Raji (cell line): ENCODE results near the gene GID4.

Experiments
- POLR2A ChIP-seq: IDR thresholded peaks from 2 replicates; pipeline ENCODE4 v1.6.1; 2011; ENCODE audit warnings: low read depth, low read length, control low read depth; ENCODE audit not compliant: insufficient read depth

The GID4 gene

DNA sequence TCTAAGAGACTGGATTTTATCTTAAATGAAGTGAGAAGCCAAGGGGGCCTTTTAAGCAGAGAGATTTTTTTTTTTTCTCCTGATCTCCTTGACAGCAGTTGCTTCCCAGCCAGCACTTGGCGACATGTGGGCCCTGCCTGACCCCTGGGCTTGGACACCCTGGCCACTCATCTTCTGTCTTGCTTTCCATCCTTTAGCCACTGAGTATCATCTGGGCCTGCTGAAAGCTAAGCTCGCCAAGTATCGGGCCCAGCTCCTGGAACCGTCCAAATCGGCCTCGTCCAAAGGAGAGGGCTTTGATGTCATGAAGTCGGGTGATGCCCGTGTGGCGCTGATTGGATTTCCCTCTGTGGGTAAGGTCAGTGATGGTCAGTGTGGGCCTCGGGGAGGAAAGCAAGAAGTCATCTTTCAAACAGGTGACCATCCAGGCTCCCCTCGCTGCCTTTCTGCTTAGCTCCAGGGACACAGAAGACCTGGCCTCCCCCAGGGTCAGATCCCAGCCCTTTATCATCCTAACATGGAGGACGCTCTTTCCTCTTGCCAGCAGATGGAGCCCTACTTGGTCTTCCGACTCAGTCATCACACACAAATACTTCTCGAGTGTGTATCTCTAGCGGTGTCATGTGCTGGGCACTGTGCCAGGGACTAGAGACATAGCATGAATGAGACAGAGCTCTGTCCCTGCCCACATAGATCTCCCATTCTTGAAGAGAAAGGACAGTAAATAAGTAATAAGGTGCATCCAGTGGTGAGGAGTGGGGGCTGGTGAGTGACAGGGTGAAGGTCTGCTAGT is 54.6 kb downstream of the GID4 start:
- TF ChIP-seq POLR2A: no peak

GRCh38 chr17:18094409-18094807 is 55.2 kb downstream of the GID4 start:
- no peak for TF ChIP-seq POLR2A

- no peak for TF ChIP-seq POLR2A
Observed at GRCh38 chr17:18099516-18099915, 60.3 kb downstream of the GID4 start.

- TF ChIP-seq POLR2A: no peak
Observed at GRCh38 chr17:18100616-18101015, 61.4 kb downstream of the GID4 start.

- no peak for TF ChIP-seq POLR2A
Observed at GRCh38 chr17:18101828-18102227, 62.6 kb downstream of the GID4 start.

DNA sequence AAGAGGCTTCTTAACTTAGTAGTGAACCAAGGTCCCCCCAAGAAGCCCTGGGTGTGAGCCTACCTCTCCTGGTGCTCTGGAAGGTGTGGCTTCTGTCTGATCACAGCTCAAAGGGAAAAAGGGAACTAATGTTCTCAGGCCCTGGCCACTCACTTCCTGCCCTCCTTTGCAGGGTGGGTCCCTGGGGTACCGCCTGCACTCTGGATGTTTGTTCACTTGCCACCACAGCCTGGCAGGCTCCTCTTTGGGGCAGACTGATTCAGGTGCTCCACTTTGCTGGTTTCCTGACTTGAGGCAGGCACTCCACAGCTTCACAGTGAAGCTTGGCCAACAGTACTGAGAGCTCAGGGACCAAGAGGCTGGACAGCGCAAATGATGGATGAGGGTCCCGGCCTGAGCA is 63.4 kb downstream of the GID4 start:
- TF ChIP-seq POLR2A: no peak

GRCh38 chr17:18105027-18105426 is 65.8 kb downstream of the GID4 start:
- TF ChIP-seq POLR2A: no peak

DNA sequence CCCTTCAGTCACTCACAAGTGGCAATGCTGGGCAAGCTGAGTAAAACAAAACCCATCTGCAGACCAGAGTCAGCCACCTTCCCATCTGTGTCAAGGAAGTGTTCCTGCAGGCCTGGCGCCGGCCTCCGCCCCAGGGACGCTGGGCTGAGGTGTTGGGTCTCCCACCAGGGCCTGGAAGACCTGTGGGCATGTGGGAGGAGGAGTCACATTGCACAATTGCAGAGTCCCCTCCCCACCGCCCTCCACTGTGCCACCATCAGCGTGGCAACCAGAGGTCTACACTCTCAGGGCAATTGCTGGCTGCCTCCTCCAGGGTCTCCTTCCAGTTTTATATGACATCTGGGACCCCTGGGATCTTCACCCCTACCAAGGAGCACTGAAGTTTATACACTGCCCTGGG is 66.4 kb downstream of the GID4 start:
- TF ChIP-seq POLR2A: no peak

DNA sequence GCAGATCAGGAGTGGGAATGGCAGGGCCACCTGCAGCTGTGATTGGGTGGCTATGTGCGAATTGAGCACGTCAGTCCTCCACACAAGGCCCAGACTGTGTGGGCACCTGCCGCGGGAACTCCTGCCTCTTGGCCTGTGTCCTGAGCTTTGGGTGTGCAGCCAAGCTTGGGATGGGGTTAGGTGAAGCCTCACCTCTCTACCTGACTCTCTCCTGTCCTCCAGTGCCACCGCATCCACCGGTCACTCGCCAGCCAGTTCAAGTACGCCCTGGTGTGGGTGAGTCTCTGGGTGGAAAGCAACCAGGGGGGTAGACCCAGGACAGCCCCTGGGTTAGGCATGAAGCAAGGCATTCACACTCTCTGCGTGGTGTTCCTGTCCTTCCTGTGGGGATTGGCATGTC is 67.0 kb downstream of the GID4 start:
- no peak for TF ChIP-seq POLR2A

DNA sequence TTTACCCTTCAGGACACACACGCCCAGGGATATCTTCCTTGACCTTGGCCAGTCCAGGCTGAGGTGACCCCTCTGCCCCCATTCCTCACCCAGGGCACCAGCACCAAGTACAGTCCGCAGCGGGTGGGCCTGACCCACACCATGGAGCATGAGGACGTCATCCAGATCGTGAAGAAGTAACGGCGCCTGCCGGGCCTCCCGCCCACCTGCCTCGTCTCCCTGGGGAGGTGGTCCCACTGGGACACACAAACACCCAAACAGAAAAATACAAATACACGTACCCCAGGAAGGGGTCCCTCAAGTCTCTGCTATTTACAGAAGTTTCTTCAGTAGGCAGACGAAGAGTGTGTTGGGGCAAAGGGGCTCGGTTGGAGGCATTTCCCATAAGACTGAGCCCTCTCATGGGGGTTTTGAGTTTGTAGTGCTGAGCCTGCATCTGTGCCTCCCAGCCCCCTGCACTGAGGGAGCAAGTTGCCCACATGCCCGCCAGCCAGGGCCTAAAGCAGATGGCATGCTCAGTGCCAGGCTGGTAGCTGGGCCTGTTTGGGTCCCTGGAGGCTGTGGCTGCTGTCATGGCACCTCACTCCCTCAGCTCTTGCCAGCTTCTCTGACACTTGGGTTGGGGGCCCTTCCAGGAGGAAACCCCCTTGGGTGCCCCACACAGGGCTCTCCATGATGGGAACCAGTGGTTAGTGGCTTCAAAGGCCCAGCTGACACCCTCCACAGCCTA is 68.0 kb downstream of the GID4 start:
- no peak for TF ChIP-seq POLR2A

GRCh38 chr17:18107971-18108370 is 68.8 kb downstream of the GID4 start:
- no peak for TF ChIP-seq POLR2A

DNA sequence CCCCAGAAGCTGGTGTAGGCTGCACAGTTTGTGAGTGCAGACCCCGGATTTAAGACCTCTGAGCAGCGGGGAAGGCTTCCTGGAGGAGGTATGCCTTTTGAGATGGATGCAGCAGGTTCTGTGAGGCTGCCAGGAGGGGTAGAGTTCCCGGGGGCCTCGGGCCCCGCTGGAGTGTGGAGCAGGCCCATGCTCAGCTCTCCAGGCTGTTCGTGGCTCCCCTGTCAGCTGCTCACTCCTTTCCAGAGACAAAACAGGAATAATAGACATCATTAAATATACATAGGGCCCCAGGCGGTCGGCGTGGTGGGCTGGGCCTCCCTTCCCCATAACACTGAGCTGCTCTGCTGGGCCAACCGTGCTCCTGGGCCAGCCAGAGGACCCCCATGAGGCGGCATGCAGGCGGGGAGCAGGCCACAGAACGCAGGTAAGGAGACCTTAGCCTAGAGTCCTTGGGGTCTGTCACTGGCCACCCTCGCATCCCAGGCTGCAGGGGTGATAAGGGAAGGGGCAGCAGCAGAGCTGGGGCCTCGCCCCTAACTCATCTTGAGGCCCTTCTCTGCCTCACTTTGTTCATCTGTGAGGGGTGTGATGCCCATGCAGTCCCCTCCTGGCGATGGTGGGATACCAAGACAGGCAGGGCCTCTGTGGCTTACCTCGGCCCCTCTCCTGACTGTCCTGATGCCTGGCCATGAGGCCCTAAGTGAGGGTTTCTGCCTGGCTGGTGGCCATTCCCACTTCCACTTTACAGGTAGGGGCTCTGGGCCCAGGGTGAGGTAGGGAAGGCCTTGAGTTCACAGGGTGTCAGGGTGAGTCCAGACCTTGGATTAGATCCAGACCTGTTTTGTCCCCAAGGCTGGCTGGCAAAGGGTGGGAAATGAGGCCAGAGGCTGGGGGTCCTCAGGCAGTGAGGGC is 69.4 kb downstream of the GID4 start, which contains the start of gene MYO15A:
MYO15A (plus strand) TSS at position 356 of the 912 bp plus-strand sequence. CDS start 10,045 bp downstream, outside the sequence.
- no peak for TF ChIP-seq POLR2A

- no peak for TF ChIP-seq POLR2A
Observed at GRCh38 chr17:18109935-18110485, 70.8 kb downstream of the GID4 start.

GRCh38 chr17:18110636-18111145 is 71.5 kb downstream of the GID4 start:
- TF ChIP-seq POLR2A: no peak
